Uterine smooth muscle cell (primary cell): ENCODE data around the gene KBTBD8. TPM values are rescaled to one million over a fixed set of nuclear protein-coding genes. Genes with fewer than 3 reads are reported as not detected.

Experiments used
- total RNA-seq: library from RNA; depleted of rRNA; stranded (reverse); fragments of >200 nt; gene quantifications from 2 replicates; pipeline ENCODE4 v1.2.3, GENCODE V29; 2014

KBTBD8 gene
- total RNA-seq = 3.2 and 4.0 TPM in 2 replicates

DNA sequence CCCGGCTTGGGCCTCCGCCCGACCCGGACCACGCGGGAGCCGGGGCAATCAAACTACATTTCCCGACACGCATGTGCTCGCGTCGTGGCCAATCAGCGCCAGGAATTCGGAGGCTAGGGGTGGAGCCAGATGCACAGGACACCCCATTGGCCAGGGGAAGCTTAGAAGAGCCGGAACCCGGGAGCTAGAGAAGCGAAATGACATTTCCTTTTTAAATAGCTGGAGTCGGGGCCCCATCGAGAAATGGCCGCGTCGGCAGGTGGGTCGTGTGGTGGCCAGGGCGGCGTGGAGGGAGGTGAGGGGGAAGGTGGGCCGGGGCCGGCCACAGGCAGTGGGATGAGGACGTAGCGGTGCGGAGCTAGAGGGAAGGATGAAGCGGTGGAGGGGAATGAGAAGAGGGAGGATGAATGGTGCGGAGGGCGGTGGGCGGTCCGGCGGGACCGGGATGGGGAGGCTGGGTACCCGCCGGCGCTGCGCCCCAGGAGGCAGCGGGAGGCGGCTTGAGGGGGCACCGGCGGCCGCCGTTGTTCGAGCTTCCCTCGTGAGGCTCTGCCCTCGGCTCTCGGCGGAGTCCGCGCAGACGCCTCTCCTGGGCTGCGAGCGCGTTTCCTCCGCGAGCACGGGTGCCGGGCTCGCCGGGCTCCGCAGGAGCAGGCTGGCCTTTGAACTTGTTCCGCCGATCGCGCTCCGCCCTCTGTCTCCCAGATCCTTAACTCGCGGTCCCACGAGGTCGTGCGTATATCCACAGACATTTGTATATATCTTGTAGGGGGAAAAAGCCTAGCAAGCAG lies at the start of gene KBTBD8:
KBTBD8 (plus strand) TSS at position 195 of the 791 bp plus-strand sequence; CDS start at position 244, 49 bp downstream.

